Measurements from ENCODE around the gene IQCN. TPM values are rescaled to one million over a fixed set of nuclear protein-coding genes. Genes with fewer than 3 reads are reported as not detected.
A peak's percentile ranks its signal among the peaks of the same experiment; 100 is the strongest.

The IQCN gene
- total and polyA plus RNA-seq, 2 of the 4 experiments (the other 2 are of a cell fraction), result 0.18 to 0.67 TPM

DNA sequence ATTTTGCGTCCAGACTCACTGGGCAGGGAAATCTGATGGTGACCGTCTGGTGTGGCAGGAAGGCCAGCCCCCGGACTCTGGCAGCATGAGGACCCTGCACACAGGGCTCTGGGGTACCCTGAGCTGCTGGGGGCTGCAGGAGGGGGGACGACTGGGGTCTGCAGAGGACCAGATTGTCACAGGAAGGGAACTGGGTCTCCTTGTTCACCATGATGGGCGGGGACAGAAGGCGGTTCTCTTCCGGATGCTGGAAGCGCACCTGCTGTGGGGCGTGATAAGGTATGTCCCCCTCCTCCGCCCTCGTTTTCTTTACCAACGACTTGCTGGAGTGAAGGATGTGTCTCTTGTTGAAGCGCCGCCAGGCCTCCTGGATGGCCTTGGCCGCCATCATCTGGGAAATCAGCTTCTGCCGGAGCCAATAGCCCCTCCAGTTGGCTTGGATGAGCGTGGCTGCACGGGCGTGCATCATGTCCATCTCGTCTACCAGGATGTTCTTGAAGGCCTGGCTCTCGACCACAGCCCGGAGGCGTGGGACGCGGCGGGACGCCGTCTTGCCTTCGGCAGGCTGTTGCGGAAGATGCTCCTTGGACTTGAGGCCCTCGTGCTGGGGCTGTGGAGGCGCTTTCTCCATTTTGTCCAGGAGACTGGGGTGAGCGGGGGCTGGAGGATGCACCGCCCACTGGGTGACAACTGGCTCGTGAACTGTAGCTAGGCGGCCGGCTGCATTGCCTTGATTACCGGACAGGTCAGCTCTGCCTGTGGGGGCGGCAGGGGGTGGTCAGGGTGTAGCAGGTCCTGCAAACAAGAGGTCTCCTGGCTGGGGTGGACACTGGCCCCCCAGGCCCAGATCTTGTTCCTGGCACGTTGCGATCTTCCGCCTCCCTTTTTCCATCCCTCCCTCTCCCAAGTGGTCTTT, 7.2 kb downstream of the IQCN start:
- Histone ChIP-seq H3K4me2 (ENCODE audit: low read depth, low read length) (no peak overlapping the region), H3K9ac (ENCODE audit: low read depth, low read length) (no peak overlapping the region), H3K23ac (ENCODE audit: low read depth, low read length) (no peak overlapping the region), H2AFZ (replicated peaks; ENCODE audit: low read length, poor library complexity) (peak overlapping the region; percentile 32), H3K27me3 (ENCODE audit: control insufficient read depth, insufficient read depth, low read length) (no peaks in the 10 kb centered on the region), H3K4ac (ENCODE audit: low read depth, low read length) (no peak overlapping the region), H3K27ac (ENCODE audit: insufficient read depth, low read length) (no peak overlapping the region), H3K9me1 (ENCODE audit: insufficient read depth, low read length) (peaks cover 3% of the 10 kb centered on the region; the same call in 1 of the 2 replicates), H3K18ac (ENCODE audit: low read depth, low read length) (no peak overlapping the region), H3K79me1 (ENCODE audit: low read depth in 1 of 2, low read length in 2 of 2) (no peaks in the 10 kb centered on the region; a peak in 1 of 4 replicates), H2BK120ac (ENCODE audit: low read depth, low read length) (no peak overlapping the region), H4K91ac (ENCODE audit: insufficient read depth, low read depth, low read length) (no peak overlapping the region), H3K4me1 (ENCODE audit: control insufficient read depth, insufficient read depth, low read length) (no peaks in the 10 kb centered on the region), H4K20me1 (ENCODE audit: insufficient read depth, low read length) (no peaks in the 10 kb centered on the region; the same call in 1 of the 2 replicates), H2BK15ac (ENCODE audit: low read depth, low read length) (no peak overlapping the region), H2AK9ac (replicated peaks; ENCODE audit: low read depth, low read length, poor library complexity) (no peak overlapping the region), H3K9me3 (ENCODE audit: control insufficient read depth, insufficient read depth, low read length) (no peaks in the 10 kb centered on the region), H3K4me3 (ENCODE audit: insufficient read depth, low read depth, low read length) (no peak overlapping the region), H3K14ac (replicated peaks; ENCODE audit: low read depth, low read length) (no peak overlapping the region), H2BK5ac (ENCODE audit: low read depth, low read length, poor library complexity, severe bottlenecking) (no peak overlapping the region), H4K8ac (ENCODE audit: low read depth in 2 of 2, low read length in 2 of 2) (no peak overlapping the region), H3K36me3 (ENCODE audit: control insufficient read depth, insufficient read depth, low read length) (peaks cover 34% of the 10 kb centered on the region), H2AK5ac (ENCODE audit: low read depth, low read length) (no peak overlapping the region), H2BK20ac (ENCODE audit: low read depth, low read length) (no peak overlapping the region), H3K56ac (ENCODE audit: extremely low read depth, insufficient read depth, low read length) (no peak overlapping the region), H4K5ac (ENCODE audit: low read depth, low read length) (no peak overlapping the region)
- dilution Hi-C loops (cut with HindIII; ENCODE audit: low sequenced_read_pairs, unreplicated experiment) (no loop called here), intact Hi-C loops (cut with micrococcal nuclease) (no loop called here), in situ Hi-C loops (cut with MboI; ENCODE audit: low sequenced_read_pairs) (no loop called here)
- WGBS, 2 experiments (ENCODE audit: extremely low coverage in 2 of 2, insufficient read length in 1 of 2), result 94% methylated on average over 29 of the region's 42 CpGs; no CpG with 5 or more reads in 1 of the 2 experiments
- CTCF ChIA-PET, result interaction anchor here (2.3 kb wide), 1 partner anchor 13 kb away, joined by 9 read pairs; no protein-coding TSS in a partner anchor
- no TSS peak for BruUV-seq (replicated peaks)
- DNase-seq, result no peak
- no peak for ATAC-seq (ENCODE audit: low read depth)
- POLR2A ChIA-PET (ENCODE audit: unreplicated experiment), result interaction anchor here (0.6 kb wide), 1 partner anchor 907 kb away, joined by 3 read pairs; no protein-coding TSS in a partner anchor
- no peak for TF ChIP-seq FOS (IDR thresholded peaks at IDR 0.05; ENCODE audit: low read depth, low read length)
- TF ChIP-seq NFE2L2 (IDR thresholded peaks at IDR 0.05; ENCODE audit: low read depth, low read length), result no peak
- no peak for TF ChIP-seq POLR2A (IDR thresholded peaks at IDR 0.05; ENCODE audit: low read depth, low read length)
- TF ChIP-seq, protein P1, sequence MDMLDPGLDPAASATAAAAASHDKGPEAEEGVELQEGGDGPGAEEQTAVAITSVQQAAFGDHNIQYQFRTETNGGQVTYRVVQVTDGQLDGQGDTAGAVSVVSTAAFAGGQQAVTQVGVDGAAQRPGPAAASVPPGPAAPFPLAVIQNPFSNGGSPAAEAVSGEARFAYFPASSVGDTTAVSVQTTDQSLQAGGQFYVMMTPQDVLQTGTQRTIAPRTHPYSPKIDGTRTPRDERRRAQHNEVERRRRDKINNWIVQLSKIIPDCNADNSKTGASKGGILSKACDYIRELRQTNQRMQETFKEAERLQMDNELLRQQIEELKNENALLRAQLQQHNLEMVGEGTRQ (IDR thresholded peaks at IDR 0.05; ENCODE audit: low read depth, low read length), result no peak
- TF ChIP-seq, protein P2, sequence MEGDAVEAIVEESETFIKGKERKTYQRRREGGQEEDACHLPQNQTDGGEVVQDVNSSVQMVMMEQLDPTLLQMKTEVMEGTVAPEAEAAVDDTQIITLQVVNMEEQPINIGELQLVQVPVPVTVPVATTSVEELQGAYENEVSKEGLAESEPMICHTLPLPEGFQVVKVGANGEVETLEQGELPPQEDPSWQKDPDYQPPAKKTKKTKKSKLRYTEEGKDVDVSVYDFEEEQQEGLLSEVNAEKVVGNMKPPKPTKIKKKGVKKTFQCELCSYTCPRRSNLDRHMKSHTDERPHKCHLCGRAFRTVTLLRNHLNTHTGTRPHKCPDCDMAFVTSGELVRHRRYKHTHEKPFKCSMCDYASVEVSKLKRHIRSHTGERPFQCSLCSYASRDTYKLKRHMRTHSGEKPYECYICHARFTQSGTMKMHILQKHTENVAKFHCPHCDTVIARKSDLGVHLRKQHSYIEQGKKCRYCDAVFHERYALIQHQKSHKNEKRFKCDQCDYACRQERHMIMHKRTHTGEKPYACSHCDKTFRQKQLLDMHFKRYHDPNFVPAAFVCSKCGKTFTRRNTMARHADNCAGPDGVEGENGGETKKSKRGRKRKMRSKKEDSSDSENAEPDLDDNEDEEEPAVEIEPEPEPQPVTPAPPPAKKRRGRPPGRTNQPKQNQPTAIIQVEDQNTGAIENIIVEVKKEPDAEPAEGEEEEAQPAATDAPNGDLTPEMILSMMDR (conservative IDR thresholded peaks at IDR 0.05; ENCODE audit: low read depth, low read length), result no peak
- TF ChIP-seq MXI1 (IDR thresholded peaks at IDR 0.05; ENCODE audit: borderline replicate concordance, low read depth, low read length), result no peak

Data from IMR-90 (cell line).